A673 (cell line): ENCODE results near the gene CLEC3A.

ENCODE experiments used
- CTCF ChIP-seq: fragments of 300-800, 200-600 bp; sonication (generic); conservative IDR thresholded peaks from 2 replicates; pipeline ENCODE4 v1.5.1; 2017; ENCODE audit warnings: low read depth, mild to moderate bottlenecking, antibody characterized with exemption, low read length, moderate library complexity, mixed read lengths
- EZH2 ChIP-seq: fragments of 200-600 bp; sonication (generic); IDR thresholded peaks from 2 replicates; pipeline ENCODE4 v1.6.1; 2017; ENCODE audit warnings: borderline replicate concordance, low read depth, mild to moderate bottlenecking, mixed read lengths, antibody characterized with exemption, low read length; ENCODE audit not compliant: poor library complexity, severe bottlenecking

- 0 out of 2 replicates have a peak, but pooled peaks have one; percentile 10 for TF ChIP-seq CTCF
- TF ChIP-seq EZH2 = no peak
These were observed 23.7 kb downstream of the CLEC3A start for GRCh38 chr16:78045865-78046581.
